Left lung (tissue), 10 donors: Measurements from ENCODE around the gene NEUROG2. TPM values are rescaled to one million over a fixed set of nuclear protein-coding genes. Genes with fewer than 3 reads are reported as not detected.

ENCODE experiments used
- ATAC-seq: fragments of 200-7000 bp; cut with Tn5 transposase; one replicate; pipeline ENCODE4 v1.9.1; 2020; ENCODE audit warnings: moderate library complexity
- DNase-seq, 4 donors: peaks; one replicate each; pipeline ENCODE4 v3.0.0-alpha.2; 2013 to 2020
- H3K27ac ChIP-seq, 2 donors: fragments of 200-600 bp; sonication (generic) in 1 of 2; one replicate each; pipeline versions ENCODE4 v1.5.0 to v1.8.0; 2020 to 2021
- H3K27me3 ChIP-seq, 2 donors: fragments of 200-600 bp; sonication (generic) in 1 of 2; one replicate each; pipeline versions ENCODE4 v1.5.0 to v1.8.0; 2020 to 2021
- H3K36me3 ChIP-seq, 2 donors: fragments of 200-600 bp; sonication (generic) in 1 of 2; one replicate each; pipeline versions ENCODE4 v1.5.0 to v1.8.0; 2020 to 2021
- H3K4me1 ChIP-seq, 2 donors: fragments of 200-600 bp; one replicate each; pipeline ENCODE4 v1.8.0; 2021
- H3K4me3 ChIP-seq, 2 donors: fragments of 200-600 bp; sonication (generic) in 1 of 2; one replicate each; pipeline versions ENCODE4 v1.5.0 to v1.8.0; 2020 to 2021; ENCODE audit warnings: mild to moderate bottlenecking in 1 of 2
- H3K9me3 ChIP-seq, 2 donors: fragments of 200-600 bp; sonication (generic) in 1 of 2; one replicate each; pipeline versions ENCODE4 v1.5.0 to v1.8.0; 2020 to 2021
- intact Hi-C, 2 donors: fragments of 100-400 bp; cut with DNase I; formaldehyde crosslinking; loops; one replicate each; pipeline versions ENCODE4 v1.11.2 to v1.14.2; 2022
- polyA plus RNA-seq, 6 donors: library from polyadenylated mRNA; unstranded; fragments of 120-200 nt; gene quantifications; one replicate each; pipeline ENCODE4 v1.2.1, GENCODE V29; 2013; ENCODE audit not compliant: insufficient read length in 6 of 6
- total RNA-seq, 2 donors: library from RNA; stranded (reverse); fragmentation: NEBNext Ultra II Directional; extraction: Animal tissue kit (Norgen Biotek cat#: 25700); gene quantifications; one replicate each; pipeline ENCODE4 v1.2.1, GENCODE V29; 2021
- TF ChIP-seq, protein P1 (sequence below), 2 donors: fragments of 200-600 bp; sonication (generic) in 1 of 2; IDR thresholded peaks; one replicate each; pipeline versions ENCODE4 v1.5.0 to v1.8.0; 2021; ENCODE audit warnings: antibody characterized with exemption in 2 of 2
- donor health status: DM: no; HTN: yes; CAD: no.
- donor health status: DM: no; HTN: no; CAD: no.

NEUROG2 gene
- total and polyA plus RNA-seq, 8 donors: not detected

DNA sequence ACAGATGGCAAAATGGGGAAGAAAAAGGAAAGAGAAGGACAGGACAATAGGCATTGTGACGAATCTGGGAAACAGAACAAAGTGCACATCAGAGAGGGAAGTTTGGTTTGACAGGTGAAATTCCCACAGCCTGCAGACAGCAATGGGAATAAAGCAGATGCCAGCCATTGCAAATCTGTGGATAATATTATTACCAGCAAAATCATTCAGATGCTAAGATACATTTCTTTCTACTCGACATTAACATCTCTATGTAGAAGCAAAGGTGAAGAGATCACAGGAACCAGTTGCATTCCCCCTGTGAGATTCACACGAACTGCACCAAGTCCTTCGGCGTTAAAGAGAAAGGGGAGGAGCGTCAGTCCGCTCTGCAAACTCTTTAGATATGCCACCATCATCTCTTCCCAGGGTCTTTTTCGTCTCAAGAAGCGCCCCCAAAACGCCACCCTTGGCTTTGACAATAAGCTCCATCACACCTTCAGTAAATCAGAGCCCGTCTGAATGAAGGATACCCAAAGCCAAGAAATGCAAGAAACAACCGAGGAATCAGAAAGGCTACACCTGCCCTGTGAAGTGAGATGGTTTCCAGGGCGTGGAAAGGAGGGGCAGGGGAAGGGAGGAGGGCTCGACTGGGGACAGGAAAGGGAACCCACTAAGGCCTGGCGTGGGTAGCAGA, 1.9 kb downstream of the NEUROG2 start:
- no peaks in the 10 kb centered on the region for H3K36me3 ChIP-seq
- no peak overlapping the region for H3K27ac ChIP-seq
- no peaks in the 10 kb centered on the region for H3K9me3 ChIP-seq
- H3K4me1 ChIP-seq: peaks cover 30 to 54% of the 10 kb centered on the region in 2 donors
- intact Hi-C loops: no loop called here
- TF ChIP-seq, protein P1, sequence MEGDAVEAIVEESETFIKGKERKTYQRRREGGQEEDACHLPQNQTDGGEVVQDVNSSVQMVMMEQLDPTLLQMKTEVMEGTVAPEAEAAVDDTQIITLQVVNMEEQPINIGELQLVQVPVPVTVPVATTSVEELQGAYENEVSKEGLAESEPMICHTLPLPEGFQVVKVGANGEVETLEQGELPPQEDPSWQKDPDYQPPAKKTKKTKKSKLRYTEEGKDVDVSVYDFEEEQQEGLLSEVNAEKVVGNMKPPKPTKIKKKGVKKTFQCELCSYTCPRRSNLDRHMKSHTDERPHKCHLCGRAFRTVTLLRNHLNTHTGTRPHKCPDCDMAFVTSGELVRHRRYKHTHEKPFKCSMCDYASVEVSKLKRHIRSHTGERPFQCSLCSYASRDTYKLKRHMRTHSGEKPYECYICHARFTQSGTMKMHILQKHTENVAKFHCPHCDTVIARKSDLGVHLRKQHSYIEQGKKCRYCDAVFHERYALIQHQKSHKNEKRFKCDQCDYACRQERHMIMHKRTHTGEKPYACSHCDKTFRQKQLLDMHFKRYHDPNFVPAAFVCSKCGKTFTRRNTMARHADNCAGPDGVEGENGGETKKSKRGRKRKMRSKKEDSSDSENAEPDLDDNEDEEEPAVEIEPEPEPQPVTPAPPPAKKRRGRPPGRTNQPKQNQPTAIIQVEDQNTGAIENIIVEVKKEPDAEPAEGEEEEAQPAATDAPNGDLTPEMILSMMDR (IDR thresholded peaks at IDR 0.05): no peak
- H3K27me3 ChIP-seq: peaks cover 100% of the 10 kb centered on the region in 2 donors
- DNase-seq (no peak), ATAC-seq (no peak)
- H3K4me3 ChIP-seq: no peak overlapping the region

DNA sequence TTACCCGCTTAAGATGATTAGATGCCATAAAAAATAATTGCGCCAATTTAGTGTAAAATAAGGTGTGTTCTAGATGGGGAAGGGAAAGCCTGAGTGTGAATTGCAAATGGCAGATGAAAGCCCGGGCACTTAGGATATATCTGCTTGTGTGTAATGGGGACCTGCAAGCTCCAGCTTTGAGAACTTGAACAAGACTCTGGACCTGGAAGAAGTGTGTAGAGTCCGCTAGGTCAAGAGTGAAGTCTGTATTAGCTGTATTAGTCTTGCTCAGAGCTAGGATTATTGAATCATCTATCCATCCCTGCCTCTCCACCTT, 4.2 kb downstream of the NEUROG2 start:
- peaks cover 98 to 100% of the 10 kb centered on the region in 2 donors for H3K27me3 ChIP-seq
- DNase-seq: no peak
- ATAC-seq: no peak
- TF ChIP-seq, protein P1 (IDR thresholded peaks at IDR 0.05): no peak
- peaks cover 28 to 48% of the 10 kb centered on the region in 2 donors for H3K4me1 ChIP-seq
- no peaks in the 10 kb centered on the region for H3K9me3 ChIP-seq
- H3K4me3 ChIP-seq: no peak overlapping the region
- no peaks in the 10 kb centered on the region for H3K36me3 ChIP-seq
- intact Hi-C loops: no loop called here
- H3K27ac ChIP-seq: no peak overlapping the region

DNA sequence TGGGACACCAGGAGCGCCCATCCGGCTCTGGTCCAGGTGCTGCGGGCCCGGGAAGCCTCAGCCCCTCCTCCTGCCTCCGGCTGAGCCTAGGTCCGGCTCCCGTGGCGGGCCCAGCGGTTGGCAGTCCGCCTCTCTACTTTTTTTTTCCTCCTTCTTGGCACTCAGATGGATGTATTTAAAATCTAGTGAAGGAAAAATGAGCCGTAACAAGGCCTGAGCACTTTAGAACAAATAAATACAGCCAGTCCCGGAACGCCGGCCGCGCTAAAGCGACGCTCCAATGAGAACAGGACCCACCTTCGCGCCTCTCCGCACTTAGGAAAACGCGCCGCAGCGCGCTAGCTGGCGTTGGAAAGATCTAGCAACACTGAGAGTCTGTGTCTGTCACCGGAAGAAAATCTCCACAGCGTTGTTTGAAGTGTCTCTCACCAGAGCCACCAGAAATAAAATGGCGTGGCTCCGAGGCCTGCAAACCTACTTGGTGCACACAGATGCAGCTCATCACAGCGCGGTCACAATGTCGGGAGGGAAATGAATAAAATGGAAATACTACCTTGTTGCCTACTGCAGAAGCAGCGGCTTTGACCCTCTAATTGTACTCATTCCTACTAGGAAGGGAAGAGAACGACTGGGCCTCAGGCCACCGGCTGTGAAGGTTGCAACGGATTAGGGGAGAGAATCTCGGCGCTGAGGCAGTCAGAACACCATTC, 4.7 kb downstream of the NEUROG2 start:
- no peak overlapping the region for H3K27ac ChIP-seq
- ATAC-seq: no peak
- H3K9me3 ChIP-seq: no peaks in the 10 kb centered on the region
- peaks cover 93 to 100% of the 10 kb centered on the region in 2 donors for H3K27me3 ChIP-seq
- H3K36me3 ChIP-seq: no peaks in the 10 kb centered on the region
- intact Hi-C loops: no loop called here
- no peak overlapping the region for H3K4me3 ChIP-seq
- TF ChIP-seq, protein P1 (IDR thresholded peaks at IDR 0.05): no peak
- DNase-seq: peak in 1 of 4 donors; percentile 75
- peaks cover 23 to 42% of the 10 kb centered on the region in 2 donors for H3K4me1 ChIP-seq

DNA sequence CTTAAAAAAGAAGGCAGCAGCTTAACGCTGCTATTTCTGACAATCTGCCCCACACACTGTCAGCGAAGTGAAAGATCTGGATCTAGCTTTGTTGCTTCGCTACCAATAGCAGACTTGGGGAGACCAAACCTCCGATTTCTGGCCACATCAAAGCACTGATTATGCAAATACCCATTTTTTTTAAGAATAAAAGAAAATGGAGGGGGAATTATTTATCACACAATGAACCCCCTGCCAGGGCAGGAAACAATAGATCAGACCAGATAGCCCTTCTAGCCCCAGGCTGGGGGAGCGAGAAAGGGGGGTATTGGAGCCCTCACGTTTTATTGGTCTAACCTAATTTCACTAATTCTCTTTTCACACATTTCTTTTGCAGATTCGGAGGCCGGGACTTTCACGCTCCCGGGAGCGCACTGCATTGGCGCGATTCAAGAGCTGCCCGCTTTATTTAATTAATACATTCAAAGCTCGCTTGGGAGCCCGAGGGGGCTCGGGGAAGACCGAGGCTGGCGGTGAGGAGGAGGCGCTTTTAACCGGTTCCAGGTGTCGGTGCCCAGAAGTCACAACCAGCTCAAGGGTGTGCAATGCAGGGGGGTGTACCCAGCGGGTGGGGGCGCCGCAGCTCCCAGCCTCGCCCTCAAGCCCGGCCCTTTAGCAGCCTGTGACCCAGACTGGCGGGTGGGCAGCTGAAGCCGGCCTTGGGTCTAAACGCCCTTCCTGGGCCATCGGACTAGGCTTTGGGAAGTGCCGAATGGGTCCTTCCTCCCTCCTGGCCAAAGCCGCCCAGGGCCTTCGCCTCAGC, 5.5 kb downstream of the NEUROG2 start:
- intact Hi-C loops: no loop called here
- peak in 1 of 4 donors; percentile 67 for DNase-seq
- H3K27me3 ChIP-seq: peaks cover 86 to 100% of the 10 kb centered on the region in 2 donors
- TF ChIP-seq, protein P1 (IDR thresholded peaks at IDR 0.05): no peak
- H3K4me3 ChIP-seq: no peak overlapping the region
- no peaks in the 10 kb centered on the region for H3K36me3 ChIP-seq
- no peaks in the 10 kb centered on the region for H3K9me3 ChIP-seq
- no peak overlapping the region for H3K27ac ChIP-seq
- ATAC-seq: no peak
- H3K4me1 ChIP-seq: peaks cover 17 to 35% of the 10 kb centered on the region in 2 donors
